Right kidney (tissue), 1 donor: ENCODE data around the gene DNA2.
"Not testable (repeated sequence)": the region's sequence is repeated elsewhere in the genome, so short reads cannot be mapped to it uniquely, and the experiment has no call there.

Experiments
- DNase-seq: peaks from one replicate; pipeline ENCODE4 v3.0.0-alpha.2; 2016

DNA2 gene

DNA sequence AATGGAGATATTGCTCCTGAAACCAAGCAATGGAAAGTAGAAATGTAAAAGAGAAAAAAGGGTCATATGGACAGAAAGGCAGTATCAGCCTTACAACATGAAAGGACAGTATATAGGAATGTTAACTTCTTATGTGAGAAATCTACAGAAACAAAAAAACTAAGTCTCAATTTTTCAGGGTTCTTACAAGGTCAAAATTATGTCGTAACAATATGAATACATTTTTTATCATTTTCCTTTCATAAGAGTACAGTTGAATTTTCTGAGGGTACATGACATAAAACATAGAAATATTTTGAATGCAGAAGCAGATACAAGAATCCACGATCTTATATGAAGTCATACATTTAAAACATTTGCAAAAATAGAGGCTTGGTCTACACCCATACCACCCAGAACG lies 10.7 kb downstream of the DNA2 start:
- no peak for DNase-seq

DNA sequence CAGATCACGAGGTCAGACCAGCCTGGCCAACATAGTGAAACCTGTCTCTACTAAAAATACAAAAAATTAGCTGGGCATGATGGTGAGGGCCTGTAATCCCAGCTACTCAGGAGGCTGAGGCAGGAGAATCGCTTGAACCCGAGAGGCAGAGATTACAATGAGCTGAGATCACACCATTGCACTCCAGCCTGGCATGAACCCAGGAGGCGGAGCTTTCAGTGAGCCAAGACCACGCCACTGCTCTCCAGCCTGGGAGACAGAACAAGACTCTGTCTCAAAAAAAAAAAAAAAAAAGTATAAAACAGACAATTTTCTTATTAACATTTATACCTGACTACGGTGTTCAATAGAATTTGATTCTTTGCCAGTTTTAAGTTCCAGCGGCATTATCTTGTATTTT lies 22.1 kb downstream of the DNA2 start:
- DNase-seq, result not testable (repeated sequence)

DNA sequence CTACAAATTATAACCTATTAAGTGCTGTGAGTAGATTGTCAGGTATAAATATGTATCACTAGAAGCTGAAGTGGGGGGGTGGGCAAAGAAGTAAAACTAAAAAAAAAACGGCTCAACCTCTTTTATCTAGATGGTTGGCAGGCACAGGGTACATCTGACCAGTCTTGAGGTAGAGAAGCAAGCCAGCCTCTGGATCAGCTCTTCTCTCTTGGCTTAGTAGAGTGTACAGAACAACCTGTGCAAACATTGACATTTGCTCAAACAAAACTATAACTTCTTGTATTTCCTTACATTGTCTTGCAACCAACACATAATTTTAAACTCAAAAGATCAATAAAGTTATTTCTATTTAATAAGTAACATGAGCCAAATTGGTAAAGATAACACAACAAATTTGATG lies 25.6 kb downstream of the DNA2 start:
- no peak for DNase-seq

DNA sequence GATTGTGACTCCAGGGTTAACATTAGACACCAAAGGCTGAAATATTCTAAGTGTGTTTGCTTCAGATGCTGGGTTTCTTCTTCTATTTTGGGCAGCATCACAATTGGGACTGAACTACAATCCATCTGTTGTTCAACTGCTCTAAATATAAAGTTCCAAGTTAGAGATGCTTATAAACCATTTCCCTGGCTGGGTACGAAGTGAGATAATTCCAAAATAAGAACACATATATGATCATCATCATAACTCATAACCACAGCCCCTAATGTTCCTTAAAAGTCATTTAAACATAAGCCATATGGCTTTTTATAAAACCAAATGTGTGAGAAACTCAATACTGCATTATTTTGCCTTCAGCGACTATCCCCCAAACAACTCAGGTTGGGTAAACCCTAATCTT lies 28.8 kb downstream of the DNA2 start:
- no peak for DNase-seq

DNA sequence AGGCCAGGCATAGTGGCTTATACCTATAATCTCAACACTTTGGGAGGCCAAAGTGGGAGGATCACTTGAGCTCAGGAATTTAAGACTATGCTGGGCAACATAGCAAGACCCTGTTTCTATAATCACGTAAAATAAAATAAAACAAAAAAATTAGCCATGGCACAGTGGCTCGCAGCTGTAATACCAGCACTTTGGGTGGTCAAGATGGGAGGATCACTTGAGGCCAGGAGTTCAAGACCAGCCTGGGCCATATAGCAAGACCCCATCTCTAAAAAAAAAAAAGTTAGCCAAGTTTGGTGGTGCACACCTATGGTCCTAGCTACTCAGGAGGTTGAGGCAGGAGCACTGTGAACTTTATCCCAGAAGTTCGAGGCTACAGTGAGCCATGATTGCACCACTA lies 30.9 kb downstream of the DNA2 start:
- no peak for DNase-seq

DNA sequence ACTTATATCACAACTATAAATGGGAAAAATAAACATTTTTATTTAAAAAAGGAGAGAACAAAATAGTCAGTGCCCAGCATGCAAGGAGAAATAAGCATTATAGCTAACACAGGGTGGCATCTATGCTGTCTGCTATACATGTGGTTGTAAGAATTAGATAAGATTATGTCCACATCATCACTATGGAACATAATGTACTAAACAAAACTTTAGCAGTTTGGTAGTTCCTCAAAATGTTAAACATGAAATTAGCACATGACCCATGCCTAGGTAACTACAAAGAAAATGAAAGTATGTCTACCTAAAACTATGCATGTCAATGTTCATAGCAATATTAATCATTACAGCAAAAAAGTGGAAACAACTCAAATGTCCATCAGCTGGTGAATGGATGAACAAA lies 36.0 kb downstream of the DNA2 start:
- no peak for DNase-seq

DNA sequence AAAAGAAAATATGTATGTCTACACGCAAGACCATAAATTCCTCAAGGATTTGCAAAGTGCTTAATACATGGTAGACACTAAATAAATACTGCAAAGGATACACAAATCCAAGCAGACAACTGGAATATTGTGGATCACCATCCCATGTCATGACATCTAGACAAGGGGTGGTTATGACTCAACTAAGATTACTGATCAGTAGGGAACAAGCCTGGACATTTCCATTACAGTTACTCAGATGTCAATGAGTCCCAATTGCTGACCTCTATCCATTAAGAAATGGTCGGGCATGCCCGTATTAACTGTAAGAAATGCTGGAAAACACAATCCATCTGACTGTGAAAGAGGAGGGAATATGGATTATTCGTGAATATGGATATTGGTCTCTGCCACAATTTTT lies 37.1 kb downstream of the DNA2 start:
- DNase-seq, result no peak

DNA sequence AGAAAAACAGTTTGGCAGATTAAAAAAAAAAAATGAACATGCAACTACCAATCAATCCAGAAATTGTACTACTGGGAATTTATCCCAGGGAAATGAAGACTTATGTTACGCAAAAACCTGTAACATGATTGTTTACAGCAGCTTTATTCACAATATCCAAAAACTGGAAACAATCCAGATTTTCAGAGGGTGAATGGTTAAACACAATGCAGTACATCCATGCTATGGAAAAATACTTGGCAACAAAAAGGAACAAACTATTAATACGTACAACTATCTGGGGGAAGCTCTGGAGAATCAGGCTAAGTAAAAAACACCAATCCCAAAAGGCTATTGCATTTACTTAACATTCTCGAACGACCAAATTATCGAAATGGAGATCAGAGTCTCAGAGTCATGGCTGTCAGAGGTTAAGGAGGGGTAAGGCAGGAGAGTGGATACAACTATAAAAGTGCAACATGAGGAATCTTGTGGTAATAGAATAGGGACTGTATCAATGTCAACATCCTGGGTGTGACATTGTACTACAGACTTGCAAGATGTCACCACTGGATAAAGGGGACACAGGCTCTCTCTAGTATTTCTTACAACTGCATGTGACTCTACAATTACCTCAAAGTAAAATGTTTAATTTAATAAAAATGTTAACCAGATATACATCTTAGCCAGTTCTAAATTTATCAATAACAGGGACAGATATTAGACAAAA lies 43.2 kb downstream of the DNA2 start:
- no peak for DNase-seq

DNA sequence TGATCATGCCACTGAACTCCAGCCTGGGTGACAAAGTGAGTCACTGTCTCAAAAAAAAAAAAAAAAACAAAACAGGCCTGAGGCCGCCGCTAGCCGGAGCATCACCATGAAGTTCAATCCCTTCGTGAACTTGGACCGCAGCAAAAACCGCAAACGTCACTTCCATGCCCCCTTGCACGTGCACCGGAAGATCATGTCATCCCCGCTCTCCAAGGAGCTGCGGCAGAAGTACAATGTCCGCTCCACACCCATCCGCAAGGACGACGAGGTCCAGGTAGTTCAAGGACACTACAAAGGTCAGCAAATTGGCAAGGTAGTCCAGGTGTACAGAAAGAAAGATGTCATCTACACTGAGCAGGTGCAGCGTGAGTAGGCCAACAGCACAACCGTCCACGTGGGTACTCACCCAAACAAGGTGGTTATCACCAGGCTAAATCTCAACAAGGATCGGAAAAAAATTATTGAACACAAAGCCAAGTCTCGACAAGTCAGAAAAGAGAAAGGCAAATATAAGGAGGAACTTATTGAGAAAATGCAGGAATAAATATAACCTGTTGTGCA lies 47.2 kb downstream of the DNA2 start:
- DNase-seq, result no peak

DNA sequence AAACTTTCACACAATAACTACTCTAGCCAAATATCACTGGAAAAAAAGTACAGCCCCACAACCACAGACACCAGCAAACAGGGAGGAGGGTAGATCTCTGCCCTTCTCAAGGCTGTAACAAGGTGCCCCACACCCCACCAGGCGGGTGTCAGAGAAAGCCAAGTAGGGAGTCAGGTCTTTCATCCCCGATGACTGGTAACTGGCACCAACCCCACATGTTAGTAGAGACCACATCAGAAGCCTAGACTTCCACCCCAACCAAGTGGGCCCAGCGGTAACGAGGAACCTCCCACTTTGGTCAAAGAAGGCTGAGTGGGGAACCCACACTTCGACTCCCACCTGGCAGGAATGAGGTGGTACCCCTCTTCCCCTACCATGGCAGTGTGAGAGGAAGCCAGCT lies 48.3 kb downstream of the DNA2 start:
- no peak for DNase-seq

DNA sequence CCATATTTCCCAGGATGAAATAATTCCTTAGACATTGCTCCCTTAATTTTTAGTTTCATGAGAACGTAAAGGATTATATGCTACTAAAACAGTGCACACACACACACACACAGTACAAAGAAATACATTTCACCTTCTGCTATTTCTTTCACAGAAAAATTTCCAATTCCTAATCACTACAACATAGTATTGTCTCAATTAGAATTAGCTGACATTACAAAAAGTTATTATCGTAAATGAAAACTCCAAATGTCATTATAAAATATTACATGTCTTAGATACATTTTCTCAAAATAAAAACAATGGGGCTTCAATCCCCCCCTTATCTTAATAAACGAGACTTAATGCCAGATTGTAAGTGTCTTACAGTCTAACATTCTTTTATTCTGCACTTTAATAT lies 52.4 kb downstream of the DNA2 start:
- DNase-seq, result no peak

DNA sequence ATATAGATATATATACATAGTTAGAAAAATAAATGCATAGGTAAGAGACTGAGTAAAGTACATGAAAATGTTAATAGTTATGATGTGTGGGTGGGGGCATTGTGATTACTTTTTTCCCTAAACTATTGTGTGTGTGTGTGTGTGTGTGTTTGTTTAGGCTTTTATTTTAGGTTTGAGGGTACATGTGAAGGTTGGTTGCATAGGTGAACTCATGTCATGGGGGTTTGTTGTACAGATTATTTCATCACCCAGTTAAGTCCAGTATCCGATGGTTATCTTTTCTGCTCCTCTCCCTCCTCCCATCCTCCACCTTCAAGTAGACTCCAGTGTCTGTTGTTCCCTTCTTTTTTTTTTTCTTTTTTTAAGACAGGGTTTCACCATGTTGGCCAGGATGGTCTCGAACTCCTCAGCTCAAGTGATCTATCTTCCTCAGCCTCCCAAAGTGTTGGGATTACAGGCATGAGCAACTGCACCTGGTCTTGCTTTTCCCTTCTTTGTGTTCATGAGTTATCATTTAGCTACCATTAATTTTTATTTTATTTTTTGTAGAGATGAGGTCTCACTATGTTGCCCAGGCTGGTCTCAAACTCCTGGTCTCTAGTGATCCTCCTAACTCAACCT lies 62.8 kb downstream of the DNA2 start:
- no peak for DNase-seq

DNA sequence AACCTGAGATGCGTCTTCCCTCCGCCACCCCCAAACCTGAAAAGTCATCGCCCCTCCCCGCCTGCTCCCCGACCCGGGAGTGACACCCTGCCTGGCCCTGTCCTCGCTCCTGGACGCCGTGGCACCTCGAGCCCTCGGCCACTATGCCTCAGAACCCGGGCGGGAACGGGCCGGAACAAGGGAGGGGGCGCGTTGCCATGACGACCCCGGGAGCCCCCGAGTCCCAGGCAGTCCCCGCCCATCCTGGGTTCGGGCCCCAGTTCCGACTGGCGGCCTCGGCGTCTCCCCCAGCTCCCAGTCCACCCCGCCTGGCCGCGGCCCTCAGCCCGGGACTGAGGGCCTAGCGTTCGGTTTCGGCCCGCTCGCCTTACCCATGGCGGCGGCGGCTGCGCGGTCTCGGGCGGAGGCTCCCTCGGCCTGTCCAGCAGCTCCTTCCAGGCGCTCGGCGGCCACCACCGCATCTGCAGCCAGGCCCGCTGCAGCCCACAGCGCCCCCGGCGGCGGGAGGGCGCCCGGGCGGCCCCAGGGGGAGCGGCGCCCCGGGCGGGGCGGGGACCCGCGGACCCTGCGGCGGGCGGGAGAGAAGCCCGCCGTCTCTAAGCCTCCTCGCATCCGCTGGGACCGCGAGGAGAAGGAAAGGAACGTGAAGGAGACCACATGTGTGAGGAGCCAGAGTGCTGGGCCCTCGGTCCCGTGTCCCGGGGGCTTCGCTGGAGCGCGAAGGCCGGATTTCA lies 64.8 kb downstream of the DNA2 start, which contains the start of gene RUFY2:
Gene RUFY2 (minus strand): TSS at position 463 of the 734 bp plus-strand sequence. CDS start 88 bp downstream, at position 375.
- peak; percentile 97 for DNase-seq

DNA sequence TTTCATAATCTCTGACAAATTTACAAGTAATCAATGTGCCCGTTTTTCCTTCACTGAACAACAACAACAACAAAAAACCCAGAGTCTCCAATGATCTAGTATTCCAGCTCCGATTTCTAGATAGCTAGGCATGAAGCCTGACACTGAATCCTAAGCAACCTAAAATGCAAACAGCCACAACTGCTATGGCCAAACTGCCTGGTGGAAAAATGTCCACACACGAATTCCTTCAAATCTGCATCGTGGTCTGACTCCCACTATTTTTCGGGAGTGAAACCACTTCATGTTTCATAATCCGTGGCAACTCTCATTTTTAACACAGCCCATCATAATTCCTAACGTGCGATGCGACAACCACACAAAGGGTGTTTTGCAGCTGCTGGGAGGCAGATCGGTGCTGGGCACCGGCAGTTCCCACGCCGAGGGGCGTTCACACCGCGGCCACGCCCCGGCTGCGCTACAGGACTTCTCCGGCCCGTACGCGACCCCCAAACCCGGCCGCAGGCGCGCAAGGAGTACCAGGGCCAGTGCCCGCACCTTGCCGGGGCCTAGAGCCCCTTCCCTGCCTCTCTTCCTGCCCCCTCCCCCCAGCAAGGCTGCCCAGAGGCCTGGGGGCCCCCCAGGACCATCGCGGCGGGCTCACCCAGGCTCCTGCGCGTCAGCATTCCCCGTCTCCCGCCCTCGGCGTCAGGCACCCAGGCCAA lies 65.5 kb downstream of the DNA2 start:
- DNase-seq, result peak; percentile 87

DNA sequence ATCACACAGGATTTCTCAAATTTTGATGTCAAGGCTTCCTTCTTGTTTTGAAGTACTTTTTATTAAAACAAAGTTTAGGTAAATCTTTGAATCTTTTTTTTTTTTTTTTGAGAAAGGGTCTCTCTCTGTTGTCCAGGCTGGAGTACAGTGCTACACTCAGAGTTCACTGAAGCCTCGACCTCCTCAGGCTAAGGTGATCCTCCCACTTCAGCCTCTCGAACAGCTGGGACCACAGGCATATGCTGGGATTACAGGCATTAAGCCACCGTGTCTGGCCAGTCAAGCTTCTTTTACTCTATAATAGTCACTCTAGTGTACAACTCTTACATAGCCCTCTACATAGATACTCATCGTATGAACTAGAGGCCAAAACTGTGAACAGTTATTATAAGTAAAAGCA lies 68.1 kb downstream of the DNA2 start:
- DNase-seq, result no peak

DNA sequence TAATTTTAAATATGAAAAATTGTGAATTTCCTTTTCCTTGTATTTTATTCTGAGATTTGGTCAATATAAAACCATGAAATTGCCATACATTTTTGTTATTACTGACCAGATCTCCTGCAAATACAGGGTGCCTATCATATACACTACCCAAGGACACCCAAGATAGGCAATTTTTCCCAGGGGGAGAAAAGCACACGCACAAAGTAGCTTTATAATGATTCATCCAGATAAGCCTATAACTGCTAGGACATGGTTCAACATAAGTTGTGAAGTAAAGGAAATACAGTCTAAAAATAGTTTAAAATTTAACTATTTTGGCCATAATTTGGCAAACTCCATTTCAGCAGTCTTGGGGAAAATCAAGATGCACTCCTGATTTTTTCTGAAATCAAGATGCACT lies 69.5 kb downstream of the DNA2 start:
- no peak for DNase-seq

DNA sequence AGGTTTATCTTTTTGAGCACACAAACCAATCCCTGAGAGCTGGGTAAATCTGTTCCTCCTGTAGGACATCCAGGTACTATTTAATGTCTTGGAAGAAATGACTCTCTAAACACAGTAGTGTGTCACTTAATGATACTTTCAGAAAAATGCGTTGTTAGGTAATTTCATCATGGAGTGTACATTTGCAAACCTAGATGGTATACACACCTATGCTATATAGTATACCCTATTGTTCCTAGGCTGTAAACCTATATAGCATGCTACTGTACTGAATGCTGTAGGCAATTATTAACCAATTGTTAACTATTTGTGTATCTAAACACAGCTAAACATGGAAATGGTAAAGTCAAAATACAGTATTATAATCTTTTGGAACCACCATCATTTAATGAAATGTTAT lies 74.8 kb downstream of the DNA2 start:
- no peak for DNase-seq

DNA sequence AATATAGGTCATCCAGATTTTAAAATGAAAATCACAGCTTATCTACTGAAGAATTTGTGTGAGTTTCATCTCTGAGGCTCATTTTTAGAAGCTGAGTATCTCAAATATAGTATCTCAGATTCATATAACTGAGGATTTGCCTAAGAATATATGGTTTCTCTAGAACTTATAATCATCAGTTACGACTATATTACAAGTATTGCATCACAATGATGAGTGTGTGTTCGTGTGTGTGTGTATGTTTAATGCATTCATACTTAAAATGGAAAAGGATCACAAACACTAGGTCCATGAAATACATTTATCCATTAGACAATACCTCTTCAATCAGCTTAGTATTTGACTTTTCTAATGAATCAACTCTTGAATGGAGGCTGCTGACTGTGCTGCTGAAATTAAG lies 86.0 kb downstream of the DNA2 start:
- no peak for DNase-seq

DNA sequence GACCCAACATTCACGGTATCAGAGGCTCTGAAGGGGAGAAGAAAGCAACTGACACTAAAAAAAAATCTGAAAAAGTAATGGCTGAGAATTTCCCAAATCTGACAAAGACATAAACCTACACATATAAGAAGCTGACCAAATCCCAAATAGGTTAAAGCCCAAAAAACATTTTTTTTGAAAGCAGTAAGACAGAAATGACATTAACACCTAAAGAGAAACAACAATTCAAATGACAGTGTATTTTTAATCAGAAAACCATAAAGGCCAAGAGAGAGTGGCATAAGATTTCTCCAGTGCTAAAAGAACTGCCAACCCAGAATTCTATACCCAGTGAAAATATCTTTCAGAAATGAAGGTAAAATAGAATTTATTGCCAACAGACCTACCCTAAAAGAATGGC lies 100.2 kb downstream of the DNA2 start:
- DNase-seq, result no peak

DNA sequence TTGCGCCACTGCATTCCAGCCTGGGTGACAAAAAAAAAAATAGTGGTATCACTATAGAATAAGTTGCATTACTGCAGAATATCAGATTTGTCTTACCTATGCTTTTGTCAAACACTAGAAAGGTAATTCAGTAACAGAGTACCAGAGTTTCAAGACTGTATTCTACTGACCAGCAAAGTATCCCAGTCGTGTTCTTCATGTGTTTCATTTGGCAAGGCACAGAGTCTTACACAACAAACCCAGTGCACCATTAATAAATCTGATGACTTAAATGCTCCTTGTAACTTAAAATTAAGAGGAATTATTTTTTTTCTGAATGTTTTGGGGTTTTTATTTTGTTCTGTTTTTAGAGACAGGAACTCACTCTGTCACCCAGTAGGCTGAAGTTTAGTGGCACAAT lies 104.7 kb downstream of the DNA2 start:
- no peak for DNase-seq

DNA sequence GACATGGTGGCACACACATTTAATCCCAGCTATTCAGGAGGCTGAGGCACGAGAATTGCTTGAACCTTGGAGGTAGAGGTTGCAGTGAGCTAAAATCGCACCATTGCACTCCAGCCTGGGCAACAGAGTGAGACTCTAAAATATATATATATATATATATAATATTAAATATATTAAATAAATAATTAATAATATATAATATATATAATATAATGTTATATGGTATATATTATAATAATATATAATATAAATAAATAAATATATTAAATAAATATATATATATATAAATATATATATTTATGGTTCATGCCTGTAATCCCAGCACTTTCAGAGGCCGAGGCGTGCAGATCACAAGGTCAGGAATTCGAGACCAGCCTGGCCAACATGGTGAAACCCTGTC lies 105.2 kb downstream of the DNA2 start:
- no peak for DNase-seq

DNA sequence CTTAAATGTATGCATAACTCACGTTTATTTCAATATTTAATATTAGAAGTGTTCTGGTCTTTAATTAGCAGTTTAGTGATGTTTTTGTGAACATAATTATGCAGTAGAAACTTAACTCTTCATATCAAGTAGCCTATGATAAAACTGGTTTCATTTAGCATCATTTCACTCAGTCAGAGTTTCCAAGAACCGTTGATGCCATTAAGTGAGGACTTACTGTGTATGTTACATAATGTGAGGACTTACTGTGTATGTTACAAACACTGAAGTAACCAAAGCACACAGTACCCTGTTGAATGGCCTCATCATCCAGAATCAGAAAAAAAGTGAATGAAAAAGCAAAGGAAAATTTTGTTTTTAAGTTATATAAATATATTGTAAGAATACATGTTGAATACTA lies 106.2 kb downstream of the DNA2 start:
- no peak for DNase-seq
